Esophagus squamous epithelium (tissue), 5 donors: ENCODE data around the gene RHOA. TPM values are rescaled to one million over a fixed set of nuclear protein-coding genes. Genes with fewer than 3 reads are reported as not detected.

Source experiments
- DNase-seq: peaks from one replicate; lab custom pipeline; 2025; lab: John Stamatoyannopoulos, UW
- H3K27ac ChIP-seq, 4 donors: fragments of 200-600 bp; sonication (generic); one replicate each; pipeline ENCODE4 v1.5.1; 2016 to 2019; ENCODE audit warnings: mild to moderate bottlenecking in 1 of 4
- H3K27me3 ChIP-seq, 4 donors: fragments of 200-600 bp; sonication (generic); 1 replicate in 3 of 4; 2 replicates in 1 of 4; pipeline versions ENCODE4 v1.5.1 to v1.6.0; 2017 to 2021; ENCODE audit warnings: antibody characterized with exemption in 1 of 4
- H3K36me3 ChIP-seq, 3 donors: fragments of 200-600 bp; sonication (generic); one replicate each; pipeline ENCODE4 v1.5.1; 2016 to 2019
- H3K4me1 ChIP-seq, 3 donors: fragments of 200-600 bp; sonication (generic); one replicate each; pipeline ENCODE4 v1.5.1; 2017 to 2019
- H3K4me3 ChIP-seq, 4 donors: fragments of 200-600 bp; sonication (generic); 1 replicate in 3 of 4; 2 replicates in 1 of 4; pipeline ENCODE4 v1.5.1; 2016 to 2019; ENCODE audit warnings: mild to moderate bottlenecking in 2 of 4, moderate library complexity in 1 of 4
- H3K9me3 ChIP-seq, 3 donors: fragments of 200-600 bp; sonication (generic); one replicate each; pipeline ENCODE4 v1.5.1; 2016 to 2019
- POLR2A ChIP-seq, 4 donors: fragments of 450-650 bp; IDR thresholded peaks; one replicate each; pipeline ENCODE4 v1.6.1; 2017; ENCODE audit warnings: antibody characterized with exemption in 4 of 4, mild to moderate bottlenecking in 4 of 4, moderate library complexity in 3 of 4
- WGBS, 2 donors: methylation state at CpG; one replicate each; pipeline ENCODE4 v1.1.5; 2018; 5-methylcytosine and 5-hydroxymethylcytosine counted together
- intact Hi-C: fragments of 100-400 bp; cut with DNase I; formaldehyde crosslinking; loops from one replicate; pipeline ENCODE4 v1.15.0; 2022
- total RNA-seq, 4 donors: library from RNA; depleted of rRNA; stranded (reverse); fragments of >200 nt; gene quantifications; one replicate each; pipeline ENCODE4 v1.1.0, GENCODE V29; 2016
- TF ChIP-seq, protein P1 (sequence below), 6 experiments: fragments of 450-650 bp in 4 of 6; fragments of 200-600 bp in 2 of 6; sonication (generic) in 2 of 6; IDR thresholded peaks; one replicate each; pipeline ENCODE4 v1.5.1; 2016 to 2019; ENCODE audit warnings: antibody characterized with exemption in 6 of 6, mild to moderate bottlenecking in 4 of 6, moderate library complexity in 4 of 6
- donor health status: DM: yes; HTN: yes; CAD: no.

Gene RHOA
- total RNA-seq, 4 donors from 2014 or later: 290 to 421 (median 345) TPM

GRCh38 chr3:49316696-49317457 lies 94.9 kb downstream of the RHOA start:
- no peak for DNase-seq
- 91 to 95% methylated on average over 13 to 15 of the region's 16 CpGs for WGBS, 2 donors

GRCh38 chr3:49313896-49314688 lies 97.7 kb downstream of the RHOA start:
- no peak for TF ChIP-seq POLR2A (IDR thresholded peaks at IDR 0.05)
- TF ChIP-seq, protein P1, sequence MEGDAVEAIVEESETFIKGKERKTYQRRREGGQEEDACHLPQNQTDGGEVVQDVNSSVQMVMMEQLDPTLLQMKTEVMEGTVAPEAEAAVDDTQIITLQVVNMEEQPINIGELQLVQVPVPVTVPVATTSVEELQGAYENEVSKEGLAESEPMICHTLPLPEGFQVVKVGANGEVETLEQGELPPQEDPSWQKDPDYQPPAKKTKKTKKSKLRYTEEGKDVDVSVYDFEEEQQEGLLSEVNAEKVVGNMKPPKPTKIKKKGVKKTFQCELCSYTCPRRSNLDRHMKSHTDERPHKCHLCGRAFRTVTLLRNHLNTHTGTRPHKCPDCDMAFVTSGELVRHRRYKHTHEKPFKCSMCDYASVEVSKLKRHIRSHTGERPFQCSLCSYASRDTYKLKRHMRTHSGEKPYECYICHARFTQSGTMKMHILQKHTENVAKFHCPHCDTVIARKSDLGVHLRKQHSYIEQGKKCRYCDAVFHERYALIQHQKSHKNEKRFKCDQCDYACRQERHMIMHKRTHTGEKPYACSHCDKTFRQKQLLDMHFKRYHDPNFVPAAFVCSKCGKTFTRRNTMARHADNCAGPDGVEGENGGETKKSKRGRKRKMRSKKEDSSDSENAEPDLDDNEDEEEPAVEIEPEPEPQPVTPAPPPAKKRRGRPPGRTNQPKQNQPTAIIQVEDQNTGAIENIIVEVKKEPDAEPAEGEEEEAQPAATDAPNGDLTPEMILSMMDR (IDR thresholded peaks at IDR 0.05): no peak
- no peak for DNase-seq
- intact Hi-C loops: no loop called here
- Histone ChIP-seq H3K4me1 (peaks cover 0 to 8% (median 2%) of the 10 kb centered on the region in 3 donors), H3K36me3 (peaks cover 8 to 100% (median 38%) of the 10 kb centered on the region in 3 donors), H3K4me3 (no peak overlapping the region), H3K27me3 (no peaks in the 10 kb centered on the region), H3K27ac (no peak overlapping the region), H3K9me3 (no peaks in the 10 kb centered on the region)
- 92 to 100% methylated on average over 1 of the region's 1 CpG for WGBS, 2 donors

More at GRCh38 chr3:49316696-49317457, 94.9 kb downstream of the RHOA start:
- no peaks in the 10 kb centered on the region for H3K27me3 ChIP-seq
- intact Hi-C loops: no loop called here
- no peak overlapping the region for H3K4me3 ChIP-seq
- peaks cover 8 to 100% (median 41%) of the 10 kb centered on the region in 3 donors for H3K36me3 ChIP-seq
- H3K27ac ChIP-seq: no peak overlapping the region
- TF ChIP-seq, protein P1 (IDR thresholded peaks at IDR 0.05): no peak
- TF ChIP-seq POLR2A (IDR thresholded peaks at IDR 0.05): no peak
- H3K4me1 ChIP-seq: peaks cover 0 to 8% (median 2%) of the 10 kb centered on the region in 3 donors
- H3K9me3 ChIP-seq: no peaks in the 10 kb centered on the region

- Histone ChIP-seq H3K4me1 (peaks cover 0 to 8% (median 2%) of the 10 kb centered on the region in 3 donors), H3K4me3 (no peak overlapping the region), H3K27ac (no peak overlapping the region), H3K9me3 (no peaks in the 10 kb centered on the region), H3K27me3 (no peaks in the 10 kb centered on the region), H3K36me3 (peaks cover 0 to 100% (median 36%) of the 10 kb centered on the region in 3 donors)
- no peak for DNase-seq
- intact Hi-C loops: no loop called here
- TF ChIP-seq, protein P1 (IDR thresholded peaks at IDR 0.05): no peak
- no peak for TF ChIP-seq POLR2A (IDR thresholded peaks at IDR 0.05)
- 95 to 100% methylated on average over 3 of the region's 3 CpGs for WGBS, 2 donors
Observed at GRCh38 chr3:49311283-49311682, 100.5 kb downstream of the RHOA start.

GRCh38 chr3:49310677-49311076 lies 101.1 kb downstream of the RHOA start:
- WGBS, 2 donors: 100% methylated on average over 1 of the region's 1 CpG
- H3K4me3 ChIP-seq: no peak overlapping the region
- no peaks in the 10 kb centered on the region for H3K9me3 ChIP-seq
- intact Hi-C loops: no loop called here
- no peak overlapping the region for H3K27ac ChIP-seq
- no peaks in the 10 kb centered on the region for H3K27me3 ChIP-seq
- peaks cover 0 to 100% (median 37%) of the 10 kb centered on the region in 3 donors for H3K36me3 ChIP-seq
- DNase-seq: no peak
- TF ChIP-seq, protein P1 (IDR thresholded peaks at IDR 0.05): no peak
- TF ChIP-seq POLR2A (IDR thresholded peaks at IDR 0.05): no peak
- peaks cover 0 to 8% (median 2%) of the 10 kb centered on the region in 3 donors for H3K4me1 ChIP-seq

Other genes starting within 250 kb of the RHOA start
- 10 to 100 TPM; 17.0 to 31.1 (median 23.1) TPM for gene CCDC71, start 245.6 kb downstream of the RHOA start, total RNA-seq
- 10 to 100 TPM; 18.0 to 58.6 (median 46.3) TPM for gene KLHDC8B, start 240.4 kb downstream of the RHOA start, total RNA-seq
- 1 to 10 TPM; 1.8 to 3.6 (median 3.0) TPM for gene C3orf62, start 134.7 kb downstream of the RHOA start, total RNA-seq
- gene USP4, start 71.9 kb downstream of the RHOA start, total RNA-seq: 10 to 100 TPM in 3 of 4 donors, 1 to 10 TPM in 1; 8.1 to 29.6 (median 19.3) TPM
- gene GPX1, start 53.6 kb downstream of the RHOA start, total RNA-seq: 100 to 1,000 TPM; 126 to 400 (median 228) TPM
- gene TCTA, start 447 bp upstream of the RHOA start, total RNA-seq: 10 to 100 TPM; 10.9 to 17.8 (median 16.0) TPM
- 1 to 10 TPM in 3 of 4 donors, under 1 TPM in 1; 0.80 to 1.7 (median 1.2) TPM for gene AMT, start 10.5 kb upstream of the RHOA start, total RNA-seq
- gene NICN1, start 17.3 kb upstream of the RHOA start, total RNA-seq: 1 to 10 TPM; 1.8 to 7.6 (median 3.3) TPM
- gene DAG1, start 58.3 kb upstream of the RHOA start, total RNA-seq: 10 to 100 TPM; 36.2 to 74.2 (median 51.3) TPM
- under 1 TPM; 0.11 to 0.19 (median 0.16) TPM for gene BSN, start 142.5 kb upstream of the RHOA start, total RNA-seq